HG03378 (cell line): ENCODE results near the gene DUSP14.
"Not testable (repeated sequence)": the region's sequence is repeated elsewhere in the genome, so short reads cannot be mapped to it uniquely, and the experiment has no call there.

Experiments used
- ATAC-seq: cut with Tn5 transposase; IDR thresholded peaks from one replicate; pipeline ENCODE4 v1.9.1; 2021; ENCODE audit warnings: mild to moderate bottlenecking, moderate library complexity; ENCODE audit not compliant: unreplicated experiment

Gene DUSP14

GRCh38 chr17:37483311-37484039 lies 6.2 kb upstream of the DUSP14 start:
- no peak for ATAC-seq

GRCh38 chr17:37485938-37486570 lies 3.6 kb upstream of the DUSP14 start:
- no peak for ATAC-seq

GRCh38 chr17:37488009-37488604 lies 1.6 kb upstream of the DUSP14 start:
- no peak for ATAC-seq

- no peak for ATAC-seq
Observed at GRCh38 chr17:37488607-37489196, 989 bp upstream of the DUSP14 start.

GRCh38 chr17:37490022-37490587 lies 414 bp downstream of the DUSP14 start:
- ATAC-seq, result no peak

- no peak for ATAC-seq
Observed at GRCh38 chr17:37490638-37491614, 1.2 kb downstream of the DUSP14 start.

- no peak for ATAC-seq
Observed at GRCh38 chr17:37492167-37492566, 2.5 kb downstream of the DUSP14 start.

- ATAC-seq, result no peak
Observed at GRCh38 chr17:37493249-37494027, 3.7 kb downstream of the DUSP14 start.

- no peak for ATAC-seq
Observed at GRCh38 chr17:37494401-37494831, 4.7 kb downstream of the DUSP14 start.

- ATAC-seq, result no peak
Observed at GRCh38 chr17:37494971-37495370, 5.3 kb downstream of the DUSP14 start.

GRCh38 chr17:37500378-37500777 lies 10.7 kb downstream of the DUSP14 start:
- ATAC-seq, result no peak

- ATAC-seq, result no peak
Observed at GRCh38 chr17:37502009-37502936, 12.6 kb downstream of the DUSP14 start.

GRCh38 chr17:37503148-37503547 lies 13.5 kb downstream of the DUSP14 start:
- no peak for ATAC-seq

GRCh38 chr17:37505333-37505732 lies 15.6 kb downstream of the DUSP14 start:
- ATAC-seq, result no peak

- ATAC-seq, result no peak
Observed at GRCh38 chr17:37506678-37507077, 17.0 kb downstream of the DUSP14 start.

GRCh38 chr17:37507111-37507510 lies 17.4 kb downstream of the DUSP14 start:
- ATAC-seq, result no peak

GRCh38 chr17:37510056-37510455 lies 20.4 kb downstream of the DUSP14 start:
- no peak for ATAC-seq

GRCh38 chr17:37511642-37512041 lies 22.0 kb downstream of the DUSP14 start:
- not testable (repeated sequence) for ATAC-seq
